B cell (primary cell): ENCODE results near the gene TPST1. TPM values are rescaled to one million over a fixed set of nuclear protein-coding genes. Genes with fewer than 3 reads are reported as not detected.
"Not testable (repeated sequence)": the region's sequence is repeated elsewhere in the genome, so short reads cannot be mapped to it uniquely, and the experiment has no call there.

Experiments
- ATAC-seq: fragments of 200-7000 bp; cut with Tn5 transposase; one replicate; pipeline ENCODE4 v1.10.0; 2021; ENCODE audit warnings: low read depth, mild to moderate bottlenecking, moderate number of reproducible peaks, moderate library complexity
- CTCF ChIA-PET: fragments of 350-600 bp; sonication (Branson Sonifier 250); formaldehyde crosslinking; loops from one replicate; lab custom pipeline; 2021; ENCODE audit warnings: antibody characterized with exemption, inconsistent platforms; lab: Charles Lee
- POLR2A ChIA-PET: fragments of 350-600 bp; sonication (Branson Sonifier 250); formaldehyde crosslinking; loops from one replicate; lab custom pipeline; 2021; ENCODE audit warnings: antibody characterized with exemption; lab: Charles Lee
- DNase-seq: peaks from one replicate; pipeline ENCODE4 v3.0.0; 2013
- H2AFZ ChIP-seq: 2 replicates; pipeline ENCODE4 v1.6.1; 2012; ENCODE audit warnings: mild to moderate bottlenecking, low read depth, low read length; ENCODE audit not compliant: insufficient read depth, poor library complexity, severe bottlenecking
- H3K27ac ChIP-seq, 2 donors: 1 replicate in 1 of 2; 2 replicates in 1 of 2; pipeline ENCODE4 v1.5.1; 2012 to 2013; ENCODE audit warnings: low read length in 2 of 2, mild to moderate bottlenecking in 2 of 2, moderate library complexity in 1 of 2
- H3K27me3 ChIP-seq, 4 experiments: fragments of 200-600 bp in 1 of 4; sonication (generic) in 1 of 4; replicated peaks in 1 of 4; 1 replicate in 2 of 4; 2 replicates in 2 of 4; pipeline versions ENCODE4 v1.6.1 to v1.7.0; 2013 to 2016; ENCODE audit warnings: low read length in 3 of 4, mild to moderate bottlenecking in 2 of 4, mixed read lengths in 1 of 4, moderate library complexity in 1 of 4; ENCODE audit not compliant: insufficient read depth in 4 of 4, control insufficient read depth in 3 of 4; ENCODE audit errors: control extremely low read depth in 1 of 4
- H3K36me3 ChIP-seq, 2 experiments: replicated peaks in 1 of 2; 1 replicate in 1 of 2; 2 replicates in 1 of 2; pipeline versions ENCODE4 v1.6.1 to v1.7.1; 2013; ENCODE audit warnings: low read length in 1 of 2; ENCODE audit not compliant: insufficient read depth in 2 of 2, control insufficient read depth in 1 of 2; ENCODE audit errors: control extremely low read depth in 1 of 2, extremely low read depth in 1 of 2
- H3K4me1 ChIP-seq, 2 donors: fragments of 200-600 bp in 1 of 2; sonication (generic) in 1 of 2; 1 replicate in 1 of 2; 2 replicates in 1 of 2; pipeline versions ENCODE4 v1.5.1 to v1.6.1; 2013 to 2017; ENCODE audit warnings: low read length in 2 of 2; ENCODE audit not compliant: control insufficient read depth in 2 of 2, insufficient read depth in 2 of 2
- H3K4me2 ChIP-seq: replicated peaks from 2 replicates; pipeline ENCODE3; 2012; ENCODE audit warnings: mild to moderate bottlenecking, low read depth, low read length; ENCODE audit not compliant: poor library complexity, severe bottlenecking
- H3K4me3 ChIP-seq, 5 experiments: fragments of 200-600 bp in 1 of 5; sonication (generic) in 1 of 5; 1 replicate in 3 of 5; 2 replicates in 2 of 5; pipeline versions ENCODE4 v1.5.1 to v1.7.0; 2011 to 2016; ENCODE audit warnings: low read length in 4 of 5, mild to moderate bottlenecking in 4 of 5, low read depth in 2 of 5, control low read depth in 1 of 5, moderate library complexity in 1 of 5; ENCODE audit not compliant: insufficient read depth in 1 of 5; ENCODE audit errors: control extremely low read depth in 1 of 5, extremely low read depth in 1 of 5
- H3K79me2 ChIP-seq: fragments of 200-600 bp; sonication (generic); one replicate; pipeline ENCODE4 v1.6.0; 2016; ENCODE audit warnings: low read length; ENCODE audit not compliant: control insufficient read depth, insufficient read depth
- H3K9ac ChIP-seq: fragments of 200-600 bp; sonication (generic); 2 replicates; pipeline ENCODE4 v1.6.1; 2017; ENCODE audit warnings: mild to moderate bottlenecking, low read length, moderate library complexity
- H3K9me3 ChIP-seq, 3 donors: one replicate each; pipeline versions ENCODE4 v1.6.1 to v1.7.1; 2013; ENCODE audit warnings: low read length in 2 of 3; ENCODE audit not compliant: control insufficient read depth in 2 of 3, insufficient read depth in 1 of 3; ENCODE audit errors: control extremely low read depth in 1 of 3
- H4K20me1 ChIP-seq: 2 replicates; pipeline ENCODE4 v1.6.0; 2012; ENCODE audit warnings: mild to moderate bottlenecking, low read length; ENCODE audit not compliant: insufficient read depth, control insufficient read depth, poor library complexity, severe bottlenecking
- H3K27ac Mint-ChIP-seq: one replicate; pipeline ENCODE4 v1.8.0; 2021; ENCODE audit warnings: mixed read lengths
- H3K27me3 Mint-ChIP-seq: one replicate; pipeline ENCODE4 v1.8.0; 2021; ENCODE audit warnings: mixed read lengths
- H3K4me1 Mint-ChIP-seq: one replicate; pipeline ENCODE4 v1.8.0; 2021; ENCODE audit warnings: mixed read lengths
- H3K4me3 Mint-ChIP-seq: one replicate; pipeline ENCODE4 v1.8.0; 2021; ENCODE audit warnings: mixed read lengths
- H3K9me3 Mint-ChIP-seq: one replicate; pipeline ENCODE4 v1.8.0; 2022; ENCODE audit warnings: mixed read lengths; ENCODE audit not compliant: insufficient read depth
- CTCF ChIP-seq: fragments of 200-600 bp; IDR thresholded peaks from one replicate; pipeline ENCODE4 v1.8.0; 2022; ENCODE audit warnings: antibody characterized with exemption, mild to moderate bottlenecking
- EZH2 ChIP-seq: IDR thresholded peaks from 2 replicates; pipeline ENCODE4 v1.6.1; 2012; ENCODE audit warnings: borderline replicate concordance, low read depth, mild to moderate bottlenecking, moderate library complexity, low read length; ENCODE audit not compliant: insufficient read depth, poor library complexity, severe bottlenecking
- WGBS: methylation state at CpG from one replicate; pipeline ENCODE4 v1.1.5; 2013; ENCODE audit warnings: missing lambda C conversion rate; ENCODE audit not compliant: insufficient coverage; 5-methylcytosine and 5-hydroxymethylcytosine counted together
- intact Hi-C: fragments of 100-400 bp; cut with micrococcal nuclease; formaldehyde crosslinking; loops from one replicate; pipeline ENCODE4 v1.10.0; 2022
- polyA plus RNA-seq: library from polyadenylated mRNA; depleted of rRNA; stranded (reverse); fragments of >200 nt; gene quantifications from 2 replicates; pipeline ENCODE4 v1.2.3, GENCODE V29; 2012
- total RNA-seq, 2 donors: library from RNA; stranded (reverse); fragments of 120-200 nt in 1 of 2; gene quantifications; 1 replicate in 1 of 2; 2 replicates in 1 of 2; pipeline versions ENCODE4 v1.2.3 to v1.2.4, GENCODE V29; 2013 to 2022

Gene TPST1
- total and polyA plus RNA-seq, 2 donors (not counting 1 experiment from before 2014, with no cell fraction given) = 13.0 to 17.0 TPM

GRCh38 chr7:66371096-66371824 is 166.1 kb downstream of the TPST1 start:
- Histone ChIP-seq H3K4me2 (no peak overlapping the region), H4K20me1 (no peaks in the 10 kb centered on the region), H3K27me3 (no peaks in the 10 kb centered on the region), H3K27ac (no peak overlapping the region), H3K36me3 (no peaks in the 10 kb centered on the region), H2AFZ (no peak overlapping the region), H3K4me1 (no peaks in the 10 kb centered on the region), H3K9me3 (no peaks in the 10 kb centered on the region), H3K79me2 (no peaks in the 10 kb centered on the region), H3K4me3 (no peak overlapping the region), H3K9ac (no peak overlapping the region)
- intact Hi-C loops = no loop called here
- no peaks in the 10 kb centered on the region for H3K9me3 Mint-ChIP-seq
- 97% methylated on average over 6 of the region's 7 CpGs for WGBS
- H3K4me1 Mint-ChIP-seq = no peaks in the 10 kb centered on the region
- ATAC-seq (no peak), DNase-seq (no peak)
- ChIA-PET CTCF (no interaction called here), POLR2A (no interaction called here)
- H3K27ac Mint-ChIP-seq = no peak overlapping the region
- no peaks in the 10 kb centered on the region for H3K27me3 Mint-ChIP-seq
- H3K4me3 Mint-ChIP-seq = no peak overlapping the region
- TF ChIP-seq CTCF (no peak), EZH2 (no peak)

GRCh38 chr7:66374141-66374840 is 169.2 kb downstream of the TPST1 start:
- H3K9ac ChIP-seq, H3K4me3 ChIP-seq, H3K4me1 ChIP-seq, intact Hi-C loops, H3K79me2 ChIP-seq, H3K27me3 ChIP-seq, H3K4me2 ChIP-seq, H3K9me3 ChIP-seq, H3K27ac Mint-ChIP-seq, H3K4me3 Mint-ChIP-seq, CTCF ChIA-PET, H3K27ac ChIP-seq, H3K36me3 ChIP-seq, ATAC-seq, H3K4me1 Mint-ChIP-seq, H3K9me3 Mint-ChIP-seq, POLR2A ChIA-PET, H3K27me3 Mint-ChIP-seq, H4K20me1 ChIP-seq, H2AFZ ChIP-seq, DNase-seq: not testable (repeated sequence)
- WGBS = 76% methylated on average over 2 of the region's 5 CpGs
